GM23338 (cell line): ENCODE data around the gene SMAD3. TPM values are rescaled to one million over a fixed set of nuclear protein-coding genes. Genes with fewer than 3 reads are reported as not detected.

Experiments
- ATAC-seq: fragments of 200-7000 bp; cut with Tn5 transposase; 3 replicates; pipeline ENCODE4 v1.9.1; 2020
- DNase-seq: peaks from one replicate; pipeline ENCODE4 v3.0.0-alpha.2; 2015; ENCODE audit warnings: low spot score
- H2AFZ ChIP-seq: fragments of 200-600 bp; sonication (generic); 2 replicates; pipeline ENCODE4 v1.8.0; 2016; ENCODE audit warnings: antibody characterized with exemption, mild to moderate bottlenecking, moderate library complexity
- H3F3A ChIP-seq: fragments of 200-600 bp; sonication (generic); replicated peaks from 2 replicates; pipeline ENCODE4 v1.8.0; 2017; ENCODE audit warnings: antibody characterized with exemption, mixed run types, low read depth
- H3K27ac ChIP-seq: fragments of 200-600 bp; sonication (generic); 2 replicates; pipeline ENCODE4 v1.6.1; 2016; ENCODE audit warnings: low read depth
- H3K27me3 ChIP-seq: fragments of 200-600 bp; sonication (generic); 2 replicates; pipeline ENCODE4 v1.8.0; 2016; ENCODE audit warnings: mild to moderate bottlenecking, mixed run types, moderate library complexity; ENCODE audit not compliant: insufficient read depth
- H3K36me3 ChIP-seq: fragments of 200-600 bp; sonication (generic); 2 replicates; pipeline ENCODE4 v1.8.0; 2016; ENCODE audit warnings: mild to moderate bottlenecking; ENCODE audit not compliant: insufficient read depth
- H3K4me1 ChIP-seq: fragments of 200-600 bp; sonication (generic); 2 replicates; pipeline ENCODE4 v1.8.0; 2016; ENCODE audit warnings: mild to moderate bottlenecking, moderate library complexity; ENCODE audit not compliant: insufficient read depth
- H3K4me2 ChIP-seq: fragments of 200-600 bp; sonication (generic); 2 replicates; pipeline ENCODE4 v1.7.1; 2017; ENCODE audit warnings: mixed run types
- H3K4me3 ChIP-seq: fragments of 200-600 bp; sonication (generic); 2 replicates; pipeline ENCODE4 v1.6.1; 2016; ENCODE audit warnings: mixed run types
- H3K79me2 ChIP-seq: fragments of 200-600 bp; sonication (generic); replicated peaks from 2 replicates; pipeline ENCODE4 v1.8.0; 2017; ENCODE audit warnings: mild to moderate bottlenecking; ENCODE audit not compliant: insufficient read depth
- H3K9me2 ChIP-seq: fragments of 200-600 bp; sonication (generic); 2 replicates; pipeline ENCODE4 v1.8.0; 2017; ENCODE audit not compliant: insufficient read depth
- H4K20me1 ChIP-seq: fragments of 200-600 bp; sonication (generic); replicated peaks from 2 replicates; pipeline ENCODE4 v1.8.0; 2017; ENCODE audit warnings: mild to moderate bottlenecking; ENCODE audit not compliant: insufficient read depth
- H3K27ac Mint-ChIP-seq: 2 replicates; pipeline ENCODE4 v1.8.0; 2020; ENCODE audit warnings: inconsistent platforms, mild to moderate bottlenecking, moderate library complexity, mixed read lengths
- H3K27me3 Mint-ChIP-seq: 3 replicates; pipeline ENCODE4 v1.8.0; 2022; ENCODE audit warnings: low read depth, mild to moderate bottlenecking, moderate library complexity, mixed read lengths, inconsistent platforms; ENCODE audit not compliant: insufficient read depth, poor library complexity
- H3K36me3 Mint-ChIP-seq: 3 replicates; pipeline ENCODE4 v1.8.0; 2021; ENCODE audit warnings: low read depth, mild to moderate bottlenecking, inconsistent platforms, moderate library complexity, mixed read lengths
- H3K4me1 Mint-ChIP-seq: 3 replicates; pipeline ENCODE4 v1.8.0; 2020; ENCODE audit warnings: mild to moderate bottlenecking, inconsistent platforms, mixed read lengths
- H3K4me3 Mint-ChIP-seq: 3 replicates; pipeline ENCODE4 v1.8.0; 2021; ENCODE audit warnings: moderate library complexity, mild to moderate bottlenecking, inconsistent platforms, mixed read lengths
- H3K9me3 Mint-ChIP-seq: 3 replicates; pipeline ENCODE4 v1.8.0; 2020; ENCODE audit warnings: moderate library complexity, mild to moderate bottlenecking, inconsistent platforms, mixed read lengths
- CREB1 ChIP-seq: fragments of 250-450 bp; sonication (Bioruptor Pico); IDR thresholded peaks from 2 replicates; pipeline ENCODE4 v1.5.0; 2020; ENCODE audit warnings: low read depth, mild to moderate bottlenecking, moderate library complexity
- EZH2 ChIP-seq: fragments of 200-600 bp; sonication (generic); IDR thresholded peaks from one replicate; pipeline ENCODE4 v1.8.0; 2017; ENCODE audit warnings: antibody characterized with exemption, mild to moderate bottlenecking, low read depth; ENCODE audit not compliant: unreplicated experiment
- EZH2phosphoT487 ChIP-seq: fragments of 200-600 bp; sonication (generic); IDR thresholded peaks from one replicate; pipeline ENCODE4 v1.8.1; 2018; ENCODE audit warnings: antibody characterized with exemption; ENCODE audit not compliant: unreplicated experiment
- JUNB ChIP-seq: IDR thresholded peaks from one replicate; pipeline ENCODE4 v1.6.1; 2016; ENCODE audit warnings: antibody characterized with exemption; ENCODE audit not compliant: unreplicated experiment
- NANOG ChIP-seq: IDR thresholded peaks from 2 replicates; pipeline ENCODE4 v1.6.1; 2016; ENCODE audit warnings: antibody characterized with exemption, borderline replicate concordance
- POLR2AphosphoS5 ChIP-seq: IDR thresholded peaks from 2 replicates; pipeline ENCODE4 v1.6.1; 2016; ENCODE audit warnings: antibody characterized with exemption, low read depth
- STAT1 ChIP-seq: IDR thresholded peaks from one replicate; pipeline ENCODE4 v1.6.1; 2016; ENCODE audit warnings: antibody characterized with exemption; ENCODE audit not compliant: unreplicated experiment
- ZNF114 ChIP-seq: fragments of 250-450 bp; sonication (Bioruptor Pico); IDR thresholded peaks from 2 replicates; pipeline ENCODE4 v1.5.0; 2020; ENCODE audit warnings: mild to moderate bottlenecking, moderate library complexity
- ZNF331 ChIP-seq: fragments of 250-450 bp; sonication (Bioruptor Pico); IDR thresholded peaks from 2 replicates; pipeline ENCODE4 v1.5.0; 2020; ENCODE audit warnings: low read depth, mild to moderate bottlenecking, moderate library complexity
- polyA plus RNA-seq: library from polyadenylated mRNA; unstranded; fragments of >200 nt; fragmentation: Nextera tagmentation; extraction: Ambion mirVana; gene quantifications from 2 replicates; pipeline ENCODE4 v1.2.1, GENCODE V29; 2016
- total RNA-seq: library from RNA; depleted of rRNA; stranded (reverse); fragments of >200 nt; shearing (Covaris generic); gene quantifications from 2 replicates; pipeline ENCODE4 v1.2.3, GENCODE V29; 2014
- TF ChIP-seq, protein P1 (sequence below), 2 experiments: fragments of 200-600 bp in 1 of 2; sonication (generic) in 1 of 2; conservative IDR thresholded peaks; 2 replicates each; pipeline versions ENCODE4 v1.5.1 to v1.6.1; 2016 to 2017; ENCODE audit warnings: antibody characterized with exemption in 2 of 2, low read depth in 2 of 2, mild to moderate bottlenecking in 2 of 2, moderate library complexity in 1 of 2
- TF ChIP-seq, protein P2 (sequence below): IDR thresholded peaks from one replicate; pipeline ENCODE4 v1.6.1; 2018; ENCODE audit warnings: antibody characterized with exemption; ENCODE audit not compliant: unreplicated experiment
- TF ChIP-seq, protein P3 (sequence below): fragments of 250-450 bp; sonication (Bioruptor Pico); IDR thresholded peaks from 2 replicates; pipeline ENCODE4 v1.5.0; 2020; ENCODE audit warnings: mild to moderate bottlenecking, moderate library complexity
- TF ChIP-seq, protein P4 (sequence below): IDR thresholded peaks from 2 replicates; pipeline ENCODE4 v1.6.1; 2016; ENCODE audit warnings: antibody characterized with exemption

The SMAD3 gene
- total and polyA plus RNA-seq, 2 experiments from 2014 or later, result 4.9 to 11.6 TPM

DNA sequence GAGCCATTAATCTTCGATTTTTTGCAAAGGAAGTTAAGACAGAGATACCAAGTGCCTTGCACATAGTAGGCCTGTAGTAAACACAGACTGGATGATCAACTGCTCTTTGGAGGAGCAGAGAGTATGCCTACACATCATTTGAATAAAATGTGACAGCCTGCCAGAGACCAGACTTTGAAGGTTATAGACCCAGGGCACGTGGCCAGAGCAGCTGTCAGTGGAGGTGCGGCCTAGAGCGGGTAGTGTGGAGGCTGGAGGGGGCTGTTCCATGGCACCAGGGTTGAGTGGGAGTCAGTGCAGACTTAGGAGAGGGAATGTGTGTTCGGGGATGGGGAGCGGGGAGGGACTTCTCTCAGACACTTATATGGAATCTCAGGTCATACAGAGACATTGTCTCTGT is 80.8 kb downstream of the SMAD3 start:
- H3K36me3 Mint-ChIP-seq, result no peaks in the 10 kb centered on the region
- H3K4me2 ChIP-seq, result peak overlapping the region; percentile 50
- 0 out of 2 replicates have a peak, but pooled peaks cover 4% of the 10 kb centered on the region for H3K27me3 ChIP-seq
- peaks cover 21% of the 10 kb centered on the region for H3K79me2 ChIP-seq
- no peak overlapping the region for H3K4me3 ChIP-seq
- TF ChIP-seq, protein P1, sequence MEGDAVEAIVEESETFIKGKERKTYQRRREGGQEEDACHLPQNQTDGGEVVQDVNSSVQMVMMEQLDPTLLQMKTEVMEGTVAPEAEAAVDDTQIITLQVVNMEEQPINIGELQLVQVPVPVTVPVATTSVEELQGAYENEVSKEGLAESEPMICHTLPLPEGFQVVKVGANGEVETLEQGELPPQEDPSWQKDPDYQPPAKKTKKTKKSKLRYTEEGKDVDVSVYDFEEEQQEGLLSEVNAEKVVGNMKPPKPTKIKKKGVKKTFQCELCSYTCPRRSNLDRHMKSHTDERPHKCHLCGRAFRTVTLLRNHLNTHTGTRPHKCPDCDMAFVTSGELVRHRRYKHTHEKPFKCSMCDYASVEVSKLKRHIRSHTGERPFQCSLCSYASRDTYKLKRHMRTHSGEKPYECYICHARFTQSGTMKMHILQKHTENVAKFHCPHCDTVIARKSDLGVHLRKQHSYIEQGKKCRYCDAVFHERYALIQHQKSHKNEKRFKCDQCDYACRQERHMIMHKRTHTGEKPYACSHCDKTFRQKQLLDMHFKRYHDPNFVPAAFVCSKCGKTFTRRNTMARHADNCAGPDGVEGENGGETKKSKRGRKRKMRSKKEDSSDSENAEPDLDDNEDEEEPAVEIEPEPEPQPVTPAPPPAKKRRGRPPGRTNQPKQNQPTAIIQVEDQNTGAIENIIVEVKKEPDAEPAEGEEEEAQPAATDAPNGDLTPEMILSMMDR (conservative IDR thresholded peaks at IDR 0.05; ENCODE audit: low read depth in 2 of 2), result no peak
- TF ChIP-seq CREB1 (CRISPR knock-in tag) (no peak), EZH2phosphoT487 (no peak), NANOG (no peak), POLR2AphosphoS5 (no peak), JUNB (no peak), ZNF114 (CRISPR knock-in tag) (no peak), EZH2 (no peak), ZNF331 (CRISPR knock-in tag) (no peak), STAT1 (no peak)
- TF ChIP-seq, protein P2, sequence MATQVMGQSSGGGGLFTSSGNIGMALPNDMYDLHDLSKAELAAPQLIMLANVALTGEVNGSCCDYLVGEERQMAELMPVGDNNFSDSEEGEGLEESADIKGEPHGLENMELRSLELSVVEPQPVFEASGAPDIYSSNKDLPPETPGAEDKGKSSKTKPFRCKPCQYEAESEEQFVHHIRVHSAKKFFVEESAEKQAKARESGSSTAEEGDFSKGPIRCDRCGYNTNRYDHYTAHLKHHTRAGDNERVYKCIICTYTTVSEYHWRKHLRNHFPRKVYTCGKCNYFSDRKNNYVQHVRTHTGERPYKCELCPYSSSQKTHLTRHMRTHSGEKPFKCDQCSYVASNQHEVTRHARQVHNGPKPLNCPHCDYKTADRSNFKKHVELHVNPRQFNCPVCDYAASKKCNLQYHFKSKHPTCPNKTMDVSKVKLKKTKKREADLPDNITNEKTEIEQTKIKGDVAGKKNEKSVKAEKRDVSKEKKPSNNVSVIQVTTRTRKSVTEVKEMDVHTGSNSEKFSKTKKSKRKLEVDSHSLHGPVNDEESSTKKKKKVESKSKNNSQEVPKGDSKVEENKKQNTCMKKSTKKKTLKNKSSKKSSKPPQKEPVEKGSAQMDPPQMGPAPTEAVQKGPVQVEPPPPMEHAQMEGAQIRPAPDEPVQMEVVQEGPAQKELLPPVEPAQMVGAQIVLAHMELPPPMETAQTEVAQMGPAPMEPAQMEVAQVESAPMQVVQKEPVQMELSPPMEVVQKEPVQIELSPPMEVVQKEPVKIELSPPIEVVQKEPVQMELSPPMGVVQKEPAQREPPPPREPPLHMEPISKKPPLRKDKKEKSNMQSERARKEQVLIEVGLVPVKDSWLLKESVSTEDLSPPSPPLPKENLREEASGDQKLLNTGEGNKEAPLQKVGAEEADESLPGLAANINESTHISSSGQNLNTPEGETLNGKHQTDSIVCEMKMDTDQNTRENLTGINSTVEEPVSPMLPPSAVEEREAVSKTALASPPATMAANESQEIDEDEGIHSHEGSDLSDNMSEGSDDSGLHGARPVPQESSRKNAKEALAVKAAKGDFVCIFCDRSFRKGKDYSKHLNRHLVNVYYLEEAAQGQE, result no peak
- TF ChIP-seq, protein P3, sequence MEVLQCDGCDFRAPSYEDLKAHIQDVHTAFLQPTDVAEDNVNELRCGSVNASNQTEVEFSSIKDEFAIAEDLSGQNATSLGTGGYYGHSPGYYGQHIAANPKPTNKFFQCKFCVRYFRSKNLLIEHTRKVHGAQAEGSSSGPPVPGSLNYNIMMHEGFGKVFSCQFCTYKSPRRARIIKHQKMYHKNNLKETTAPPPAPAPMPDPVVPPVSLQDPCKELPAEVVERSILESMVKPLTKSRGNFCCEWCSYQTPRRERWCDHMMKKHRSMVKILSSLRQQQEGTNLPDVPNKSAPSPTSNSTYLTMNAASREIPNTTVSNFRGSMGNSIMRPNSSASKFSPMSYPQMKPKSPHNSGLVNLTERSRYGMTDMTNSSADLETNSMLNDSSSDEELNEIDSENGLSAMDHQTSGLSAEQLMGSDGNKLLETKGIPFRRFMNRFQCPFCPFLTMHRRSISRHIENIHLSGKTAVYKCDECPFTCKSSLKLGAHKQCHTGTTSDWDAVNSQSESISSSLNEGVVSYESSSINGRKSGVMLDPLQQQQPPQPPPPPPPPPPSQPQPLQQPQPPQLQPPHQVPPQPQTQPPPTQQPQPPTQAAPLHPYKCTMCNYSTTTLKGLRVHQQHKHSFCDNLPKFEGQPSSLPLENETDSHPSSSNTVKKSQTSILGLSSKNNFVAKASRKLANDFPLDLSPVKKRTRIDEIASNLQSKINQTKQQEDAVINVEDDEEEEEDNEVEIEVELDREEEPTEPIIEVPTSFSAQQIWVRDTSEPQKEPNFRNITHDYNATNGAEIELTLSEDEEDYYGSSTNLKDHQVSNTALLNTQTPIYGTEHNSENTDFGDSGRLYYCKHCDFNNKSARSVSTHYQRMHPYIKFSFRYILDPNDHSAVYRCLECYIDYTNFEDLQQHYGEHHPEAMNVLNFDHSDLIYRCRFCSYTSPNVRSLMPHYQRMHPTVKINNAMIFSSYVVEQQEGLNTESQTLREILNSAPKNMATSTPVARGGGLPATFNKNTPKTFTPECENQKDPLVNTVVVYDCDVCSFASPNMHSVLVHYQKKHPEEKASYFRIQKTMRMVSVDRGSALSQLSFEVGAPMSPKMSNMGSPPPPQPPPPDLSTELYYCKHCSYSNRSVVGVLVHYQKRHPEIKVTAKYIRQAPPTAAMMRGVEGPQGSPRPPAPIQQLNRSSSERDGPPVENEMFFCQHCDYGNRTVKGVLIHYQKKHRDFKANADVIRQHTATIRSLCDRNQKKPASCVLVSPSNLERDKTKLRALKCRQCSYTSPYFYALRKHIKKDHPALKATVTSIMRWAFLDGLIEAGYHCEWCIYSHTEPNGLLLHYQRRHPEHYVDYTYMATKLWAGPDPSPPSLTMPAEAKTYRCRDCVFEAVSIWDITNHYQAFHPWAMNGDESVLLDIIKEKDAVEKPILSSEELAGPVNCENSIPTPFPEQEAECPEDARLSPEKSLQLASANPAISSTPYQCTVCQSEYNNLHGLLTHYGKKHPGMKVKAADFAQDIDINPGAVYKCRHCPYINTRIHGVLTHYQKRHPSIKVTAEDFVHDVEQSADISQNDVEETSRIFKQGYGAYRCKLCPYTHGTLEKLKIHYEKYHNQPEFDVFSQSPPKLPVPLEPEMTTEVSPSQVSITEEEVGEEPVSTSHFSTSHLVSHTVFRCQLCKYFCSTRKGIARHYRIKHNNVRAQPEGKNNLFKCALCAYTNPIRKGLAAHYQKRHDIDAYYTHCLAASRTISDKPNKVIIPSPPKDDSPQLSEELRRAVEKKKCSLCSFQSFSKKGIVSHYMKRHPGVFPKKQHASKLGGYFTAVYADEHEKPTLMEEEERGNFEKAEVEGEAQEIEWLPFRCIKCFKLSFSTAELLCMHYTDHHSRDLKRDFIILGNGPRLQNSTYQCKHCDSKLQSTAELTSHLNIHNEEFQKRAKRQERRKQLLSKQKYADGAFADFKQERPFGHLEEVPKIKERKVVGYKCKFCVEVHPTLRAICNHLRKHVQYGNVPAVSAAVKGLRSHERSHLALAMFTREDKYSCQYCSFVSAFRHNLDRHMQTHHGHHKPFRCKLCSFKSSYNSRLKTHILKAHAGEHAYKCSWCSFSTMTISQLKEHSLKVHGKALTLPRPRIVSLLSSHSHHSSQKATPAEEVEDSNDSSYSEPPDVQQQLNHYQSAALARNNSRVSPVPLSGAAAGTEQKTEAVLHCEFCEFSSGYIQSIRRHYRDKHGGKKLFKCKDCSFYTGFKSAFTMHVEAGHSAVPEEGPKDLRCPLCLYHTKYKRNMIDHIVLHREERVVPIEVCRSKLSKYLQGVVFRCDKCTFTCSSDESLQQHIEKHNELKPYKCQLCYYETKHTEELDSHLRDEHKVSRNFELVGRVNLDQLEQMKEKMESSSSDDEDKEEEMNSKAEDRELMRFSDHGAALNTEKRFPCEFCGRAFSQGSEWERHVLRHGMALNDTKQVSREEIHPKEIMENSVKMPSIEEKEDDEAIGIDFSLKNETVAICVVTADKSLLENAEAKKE (CRISPR knock-in tag), result no peak
- TF ChIP-seq, protein P4, sequence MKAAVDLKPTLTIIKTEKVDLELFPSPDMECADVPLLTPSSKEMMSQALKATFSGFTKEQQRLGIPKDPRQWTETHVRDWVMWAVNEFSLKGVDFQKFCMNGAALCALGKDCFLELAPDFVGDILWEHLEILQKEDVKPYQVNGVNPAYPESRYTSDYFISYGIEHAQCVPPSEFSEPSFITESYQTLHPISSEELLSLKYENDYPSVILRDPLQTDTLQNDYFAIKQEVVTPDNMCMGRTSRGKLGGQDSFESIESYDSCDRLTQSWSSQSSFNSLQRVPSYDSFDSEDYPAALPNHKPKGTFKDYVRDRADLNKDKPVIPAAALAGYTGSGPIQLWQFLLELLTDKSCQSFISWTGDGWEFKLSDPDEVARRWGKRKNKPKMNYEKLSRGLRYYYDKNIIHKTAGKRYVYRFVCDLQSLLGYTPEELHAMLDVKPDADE, result no peak
- H3K9me3 Mint-ChIP-seq, result no peaks in the 10 kb centered on the region
- DNase-seq, result no peak
- peak overlapping the region; percentile 61; the same call in 1 of the 2 replicates for H3K27ac Mint-ChIP-seq
- no peak overlapping the region for H2AFZ ChIP-seq
- no peak for ATAC-seq
- H3K9me2 ChIP-seq, result no peaks in the 10 kb centered on the region
- peaks cover 13% of the 10 kb centered on the region for H3K27me3 Mint-ChIP-seq
- H3K4me1 Mint-ChIP-seq, result peaks cover 84% of the 10 kb centered on the region
- no peak overlapping the region; the same call in 2 of the 3 replicates for H3K4me3 Mint-ChIP-seq
- H4K20me1 ChIP-seq, result no peaks in the 10 kb centered on the region
- peaks cover 22% of the 10 kb centered on the region for H3F3A ChIP-seq
- peaks cover 72% of the 10 kb centered on the region for H3K4me1 ChIP-seq
- H3K36me3 ChIP-seq, result no peaks in the 10 kb centered on the region
- no peak overlapping the region for H3K27ac ChIP-seq
